Retinal pigment epithelial cell (primary cell): ENCODE measurements around the gene ARL14.
"Not testable (repeated sequence)": the region's sequence is repeated elsewhere in the genome, so short reads cannot be mapped to it uniquely, and the experiment has no call there.

Source experiments
- DNase-seq: peaks from one replicate; pipeline ENCODE4 v3.0.0-alpha.2; 2010; ENCODE audit warnings: low read depth
- H3K4me3 ChIP-seq: 2 replicates; pipeline ENCODE4 v1.5.1; 2011; ENCODE audit warnings: mild to moderate bottlenecking, low read length, control low read depth, moderate library complexity
- TF ChIP-seq, protein P1 (sequence below): conservative IDR thresholded peaks from 2 replicates; pipeline ENCODE4 v1.5.1; 2011; ENCODE audit warnings: low read depth, low read length, control low read depth, inconsistent platforms

ARL14 gene

GRCh38 chr3:160709477-160710182, 32.7 kb downstream of the ARL14 start:
- no peak for DNase-seq
- TF ChIP-seq, protein P1, sequence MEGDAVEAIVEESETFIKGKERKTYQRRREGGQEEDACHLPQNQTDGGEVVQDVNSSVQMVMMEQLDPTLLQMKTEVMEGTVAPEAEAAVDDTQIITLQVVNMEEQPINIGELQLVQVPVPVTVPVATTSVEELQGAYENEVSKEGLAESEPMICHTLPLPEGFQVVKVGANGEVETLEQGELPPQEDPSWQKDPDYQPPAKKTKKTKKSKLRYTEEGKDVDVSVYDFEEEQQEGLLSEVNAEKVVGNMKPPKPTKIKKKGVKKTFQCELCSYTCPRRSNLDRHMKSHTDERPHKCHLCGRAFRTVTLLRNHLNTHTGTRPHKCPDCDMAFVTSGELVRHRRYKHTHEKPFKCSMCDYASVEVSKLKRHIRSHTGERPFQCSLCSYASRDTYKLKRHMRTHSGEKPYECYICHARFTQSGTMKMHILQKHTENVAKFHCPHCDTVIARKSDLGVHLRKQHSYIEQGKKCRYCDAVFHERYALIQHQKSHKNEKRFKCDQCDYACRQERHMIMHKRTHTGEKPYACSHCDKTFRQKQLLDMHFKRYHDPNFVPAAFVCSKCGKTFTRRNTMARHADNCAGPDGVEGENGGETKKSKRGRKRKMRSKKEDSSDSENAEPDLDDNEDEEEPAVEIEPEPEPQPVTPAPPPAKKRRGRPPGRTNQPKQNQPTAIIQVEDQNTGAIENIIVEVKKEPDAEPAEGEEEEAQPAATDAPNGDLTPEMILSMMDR, result no peak
- H3K4me3 ChIP-seq, result no peak overlapping the region

- not testable (repeated sequence) for H3K4me3 ChIP-seq, DNase-seq
Measured at GRCh38 chr3:160713144-160713543, 36.2 kb downstream of the ARL14 start.

DNA sequence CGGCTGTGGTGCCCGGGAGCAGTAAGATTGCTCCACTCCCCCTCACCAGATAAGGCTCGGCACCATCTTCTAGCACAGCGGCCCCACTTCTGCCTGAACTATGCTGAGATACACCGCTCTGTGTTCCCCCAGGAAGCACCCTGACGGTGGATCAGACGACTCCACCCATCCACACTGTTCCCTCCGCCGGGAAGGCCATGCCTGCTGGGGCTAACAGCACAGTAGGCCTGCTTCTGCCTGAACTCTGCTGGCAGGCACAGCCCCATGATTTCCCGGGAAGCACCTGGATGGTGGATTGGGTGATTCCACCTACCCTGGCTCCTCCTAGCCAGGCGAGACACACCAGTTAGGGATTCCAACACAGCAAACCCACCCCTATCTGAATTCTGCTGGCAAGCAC, 42.8 kb downstream of the ARL14 start:
- no peak for DNase-seq
- TF ChIP-seq, protein P1, result no peak
- H3K4me3 ChIP-seq, result no peak overlapping the region

DNA sequence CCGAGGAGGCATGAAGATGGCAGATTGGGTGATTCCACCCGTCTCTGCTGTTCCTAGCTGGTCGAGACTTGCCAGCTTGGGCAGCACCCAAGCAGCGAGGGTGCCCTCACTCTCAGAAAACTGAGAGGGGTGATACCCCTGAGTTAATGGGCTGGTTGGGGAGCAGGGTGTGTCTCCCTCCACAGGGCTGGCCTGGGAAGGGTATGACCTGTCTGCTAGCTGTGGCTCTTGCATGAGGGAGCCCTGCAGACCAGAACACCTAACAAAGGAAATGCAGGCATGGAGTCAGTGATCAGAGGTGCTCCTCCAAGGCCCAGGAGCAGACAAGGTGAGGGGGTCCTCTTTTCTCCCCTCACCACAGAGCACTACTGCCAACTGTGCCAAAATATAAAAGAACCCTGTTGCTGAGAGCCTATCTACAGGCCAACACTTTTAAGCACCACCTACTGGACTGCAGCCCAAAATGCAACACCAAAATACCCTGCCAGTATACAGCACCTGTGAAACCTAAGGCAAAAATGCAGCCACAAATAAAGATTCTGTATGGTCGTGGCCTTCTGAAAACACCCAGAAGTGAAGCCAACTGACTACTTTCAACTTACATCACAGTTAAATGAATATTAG, 43.3 kb downstream of the ARL14 start:
- TF ChIP-seq, protein P1, result peak; percentile 42
- no peak for DNase-seq
- H3K4me3 ChIP-seq, result no peak overlapping the region

GRCh38 chr3:160722331-160722730, 45.4 kb downstream of the ARL14 start:
- TF ChIP-seq, protein P1, result no peak
- H3K4me3 ChIP-seq, result no peak overlapping the region
- no peak for DNase-seq

DNA sequence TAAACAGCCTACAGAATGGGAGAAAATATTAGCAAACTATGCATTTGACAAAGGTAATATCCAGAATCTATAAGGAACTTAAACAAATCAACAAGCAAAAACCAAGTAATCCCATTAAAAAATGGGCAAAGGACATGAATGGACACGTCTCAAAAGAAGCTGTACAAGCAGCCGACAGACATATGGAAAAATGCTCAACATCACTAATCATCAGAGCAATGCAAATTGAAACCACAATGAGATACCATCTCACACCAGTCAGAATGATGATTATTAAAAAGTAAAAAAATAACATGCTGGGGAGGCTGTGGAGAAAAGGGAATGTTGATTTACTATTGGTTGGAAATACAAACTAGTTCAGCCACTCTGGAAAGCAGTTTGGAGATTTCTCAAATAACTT, 48.4 kb downstream of the ARL14 start:
- DNase-seq, result no peak
- TF ChIP-seq, protein P1, result no peak
- no peak overlapping the region for H3K4me3 ChIP-seq
